MV-4-11 (cell line): ENCODE data around the gene RAB11FIP2.

Experiments
- DNase-seq: peaks from one replicate; lab custom pipeline; 2025; lab: John Stamatoyannopoulos, UW

RAB11FIP2 gene

DNA sequence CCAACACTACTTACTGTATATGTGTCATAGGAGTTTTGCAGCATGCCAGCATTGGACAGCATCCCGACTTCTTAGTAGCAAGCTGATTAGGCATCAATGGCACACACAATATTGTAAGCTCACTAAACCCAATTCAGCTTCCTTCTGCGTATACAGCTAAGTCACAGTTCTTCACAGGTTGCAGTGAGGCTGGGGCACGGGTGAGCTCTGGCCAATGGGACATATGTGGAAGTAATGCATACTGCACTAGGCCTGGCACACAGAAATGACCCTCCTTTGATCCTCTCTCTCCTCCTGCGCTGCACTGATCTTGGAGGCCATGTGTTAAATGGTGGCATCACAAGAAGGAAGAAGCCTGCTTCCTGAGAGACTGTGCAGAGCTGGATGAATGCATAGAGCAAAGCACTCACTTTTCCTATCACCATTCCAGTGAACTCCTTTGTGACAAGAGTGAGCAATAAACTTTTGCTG, 11.9 kb downstream of the RAB11FIP2 start:
- peak; percentile 14 for DNase-seq

DNA sequence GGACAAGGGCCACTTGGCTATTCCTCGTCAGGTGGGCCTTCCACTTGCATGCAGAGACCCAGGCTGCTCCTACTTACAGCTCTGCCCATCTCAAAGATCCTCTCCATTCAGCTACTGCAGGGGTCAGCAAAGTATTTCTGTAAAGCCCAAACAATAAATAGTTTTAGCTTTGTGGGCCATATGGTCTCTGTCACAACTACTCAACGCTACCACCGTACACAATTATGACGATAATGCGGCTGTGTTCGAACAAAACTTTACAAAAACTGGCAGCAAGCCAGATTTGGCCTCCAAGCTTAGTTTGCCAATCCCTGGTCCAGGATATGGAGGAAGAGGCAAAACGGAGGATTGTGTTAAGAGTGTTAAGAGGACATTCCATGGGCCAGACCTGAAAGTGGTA, 12.8 kb downstream of the RAB11FIP2 start:
- no peak for DNase-seq

DNA sequence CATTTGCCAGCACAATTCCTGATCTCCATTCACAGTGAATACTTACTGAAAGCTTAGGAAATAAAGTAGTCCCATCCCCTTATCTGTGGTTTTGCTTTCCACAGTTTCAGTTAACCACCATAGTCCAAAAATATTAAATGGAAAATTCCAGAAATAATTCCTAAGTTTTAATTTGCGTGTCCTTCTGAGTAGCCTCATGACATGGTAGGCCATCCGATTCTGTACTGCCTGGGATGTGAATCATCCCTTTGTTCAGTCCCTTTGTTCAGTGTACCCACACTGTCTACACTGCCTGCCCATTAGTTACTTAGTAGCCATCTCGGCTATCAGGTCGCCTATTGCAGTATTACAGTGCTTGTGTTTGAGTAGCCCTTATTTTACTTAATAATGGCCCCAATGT, 14.2 kb downstream of the RAB11FIP2 start:
- DNase-seq: no peak

DNA sequence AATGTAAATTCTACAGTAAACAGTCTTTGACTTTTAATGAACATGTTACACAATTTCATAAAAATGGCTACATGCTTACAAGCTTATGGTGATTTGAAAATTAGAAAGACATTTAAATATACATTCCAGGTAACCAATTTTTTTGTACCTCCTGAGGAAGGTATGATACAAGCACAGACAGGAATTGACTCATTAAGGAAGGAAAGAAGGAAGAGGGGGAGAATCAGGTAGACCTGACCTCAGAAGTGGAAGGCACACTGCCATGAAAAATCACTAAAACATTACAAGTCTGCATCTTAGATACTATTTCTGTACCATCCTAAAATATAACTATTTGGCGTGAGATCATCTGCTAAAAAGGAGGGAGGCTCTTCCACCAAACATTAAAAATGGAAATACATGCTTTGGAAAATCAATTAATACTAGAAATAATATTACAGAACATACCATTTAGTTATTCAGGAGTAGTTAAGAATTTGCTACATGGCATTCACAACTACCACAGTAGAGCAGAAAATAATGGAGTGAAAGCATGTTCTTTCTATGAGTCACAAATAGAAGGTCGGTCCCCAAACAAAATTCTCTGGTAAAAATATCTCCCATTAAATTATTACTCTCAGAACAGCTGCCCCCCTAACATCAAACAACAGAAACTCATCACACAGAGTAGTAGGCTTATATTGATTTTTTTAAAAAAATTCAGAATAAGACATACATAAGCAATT, 15.2 kb downstream of the RAB11FIP2 start:
- no peak for DNase-seq

DNA sequence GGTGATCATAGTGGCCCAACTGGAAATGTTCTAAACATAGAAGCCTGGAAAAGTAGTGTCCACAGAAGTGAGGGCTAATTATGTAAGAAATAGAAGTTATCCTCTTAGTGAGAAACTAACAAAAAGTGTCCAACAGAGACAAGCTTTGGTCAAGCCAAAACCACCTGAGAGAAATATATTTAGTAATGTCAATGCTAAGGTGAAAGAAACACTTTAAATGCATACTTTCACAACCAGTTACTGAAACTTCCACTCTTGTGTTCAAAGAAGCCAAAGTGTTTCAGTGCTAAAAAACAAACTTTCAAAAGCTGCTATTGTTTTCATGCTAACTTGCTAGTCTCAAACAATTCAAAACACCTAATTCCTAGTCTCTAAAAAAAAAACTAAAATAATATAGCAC, 18.1 kb downstream of the RAB11FIP2 start:
- DNase-seq: no peak

DNA sequence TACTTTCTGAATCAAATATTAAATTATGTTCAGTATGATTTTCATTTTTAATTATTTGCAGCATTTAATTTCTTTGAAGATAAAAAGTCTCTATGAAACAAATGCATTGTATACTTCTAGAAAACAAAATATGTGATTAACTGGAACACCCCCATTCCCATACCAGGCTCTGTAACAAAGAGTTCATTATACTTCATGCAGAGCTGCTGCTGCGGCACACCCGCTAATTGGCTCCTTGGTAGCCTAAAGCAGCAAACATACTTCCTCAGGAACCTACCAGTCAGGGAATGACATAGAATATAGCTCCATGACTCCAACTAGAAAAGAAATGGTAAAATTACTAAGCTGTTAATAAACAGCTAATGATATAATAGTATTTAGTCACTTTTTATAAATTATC, 19.3 kb downstream of the RAB11FIP2 start:
- DNase-seq: no peak

DNA sequence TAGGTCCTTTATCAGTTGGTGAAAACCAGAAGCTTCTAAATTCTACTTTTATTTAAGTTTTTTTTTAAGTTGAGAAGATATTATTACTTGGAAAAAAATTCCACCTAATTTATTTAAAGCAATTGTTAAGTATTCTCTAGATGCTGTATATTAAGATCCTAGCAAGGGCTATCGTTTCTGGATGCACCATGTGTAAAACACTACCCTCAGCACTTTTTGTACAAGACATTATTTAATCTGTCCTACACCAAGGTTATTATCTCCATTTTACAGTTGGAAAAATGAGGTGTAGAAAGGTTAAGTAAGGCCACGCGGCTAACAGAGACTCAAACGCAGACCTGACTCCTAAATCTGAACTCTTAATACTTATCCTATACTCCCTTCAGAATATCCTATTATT, 19.8 kb downstream of the RAB11FIP2 start:
- DNase-seq: no peak

DNA sequence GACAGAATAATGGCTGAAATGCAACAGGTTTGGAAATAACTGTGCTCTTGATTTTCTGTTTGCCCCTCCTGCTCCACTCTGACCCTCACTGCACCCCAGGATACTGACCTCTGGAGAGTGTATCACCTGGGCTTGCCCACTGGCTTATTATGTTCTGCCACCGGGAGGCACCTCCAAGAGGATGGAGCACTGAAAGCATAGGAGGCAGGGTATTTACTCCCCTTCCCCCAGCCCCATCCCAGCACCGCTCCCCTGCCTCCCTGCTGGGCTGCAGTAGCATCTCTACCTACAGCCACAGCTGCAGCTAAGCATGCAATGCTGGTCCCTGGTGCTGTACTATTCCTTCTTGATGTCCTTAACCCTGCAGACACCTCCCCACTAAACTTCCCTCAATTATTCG, 26.4 kb downstream of the RAB11FIP2 start:
- DNase-seq: no peak

DNA sequence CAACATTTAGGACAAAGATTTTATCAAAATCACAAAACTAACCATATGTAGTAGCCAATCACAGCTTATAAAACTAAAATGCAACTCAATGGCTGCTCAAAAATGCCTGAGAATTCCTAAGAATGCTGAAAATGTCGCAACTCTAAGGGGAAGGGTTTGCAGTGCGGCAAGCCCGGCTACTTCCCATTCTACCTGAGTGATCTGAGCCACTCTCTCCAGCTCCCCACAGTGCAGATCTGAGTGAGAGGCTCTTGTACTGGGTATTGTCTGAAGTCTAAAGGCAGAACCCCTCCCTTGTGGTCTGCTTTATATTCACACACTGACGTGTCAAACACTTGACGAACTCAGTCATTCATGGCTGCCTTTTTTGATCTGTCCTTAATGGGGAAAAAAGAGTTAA, 28.9 kb downstream of the RAB11FIP2 start:
- DNase-seq: no peak

DNA sequence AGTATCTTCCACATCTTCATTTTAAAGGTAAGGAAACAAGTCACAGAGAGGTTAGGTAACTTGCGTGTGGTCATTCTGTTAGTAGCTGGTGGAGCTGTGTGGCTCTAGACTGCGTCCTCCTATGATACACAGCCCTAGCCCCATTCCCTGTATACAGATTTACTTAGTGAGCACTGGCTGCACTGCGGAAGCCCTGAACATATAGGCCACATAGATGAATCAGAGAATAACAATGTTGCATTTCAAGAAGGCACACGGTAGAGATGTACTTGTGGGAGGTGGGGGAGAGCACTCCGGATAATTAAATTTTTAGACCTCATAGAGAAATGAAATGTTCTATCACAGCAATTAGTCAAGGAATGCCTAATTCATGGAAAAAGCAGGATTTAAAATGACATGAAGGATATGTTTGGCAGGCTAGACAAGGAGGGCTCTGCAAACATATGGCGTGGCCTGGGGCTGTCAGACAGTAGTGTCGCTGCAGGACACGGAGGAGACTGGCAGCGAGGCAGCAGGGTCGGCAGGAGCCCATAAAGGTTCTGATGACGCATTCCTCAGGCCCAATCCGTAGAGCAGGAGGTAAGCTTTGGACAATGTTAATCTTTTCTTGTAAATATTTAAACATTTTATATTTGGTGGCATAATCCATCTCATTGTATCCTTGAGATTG, 29.5 kb downstream of the RAB11FIP2 start:
- DNase-seq: no peak

DNA sequence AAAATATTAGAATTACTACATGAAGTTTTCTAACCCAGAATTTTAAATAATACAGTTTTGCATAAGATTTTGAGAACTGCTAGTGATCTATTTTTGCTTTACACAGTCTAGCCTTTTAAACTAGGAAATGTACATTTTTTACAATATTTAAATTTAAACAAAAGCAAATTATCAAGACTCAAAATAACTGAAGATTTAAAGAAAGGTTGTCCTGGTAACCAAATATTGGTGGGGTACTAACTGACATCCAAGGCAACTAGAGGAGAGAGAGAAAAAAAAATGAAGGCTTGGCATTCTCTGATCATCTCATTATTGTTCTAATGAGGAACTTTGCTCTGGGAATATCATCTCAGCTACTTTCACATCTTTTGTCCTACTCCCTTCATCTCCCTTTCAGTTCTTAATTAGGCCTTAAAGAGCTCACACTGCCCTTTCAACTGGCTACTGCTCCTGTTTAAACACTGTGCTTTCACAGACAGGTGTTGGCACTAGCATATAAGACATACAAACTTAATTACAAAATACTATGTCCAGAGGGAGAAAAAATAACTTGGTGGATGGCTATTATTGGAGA, 33.7 kb downstream of the RAB11FIP2 start:
- no peak for DNase-seq

DNA sequence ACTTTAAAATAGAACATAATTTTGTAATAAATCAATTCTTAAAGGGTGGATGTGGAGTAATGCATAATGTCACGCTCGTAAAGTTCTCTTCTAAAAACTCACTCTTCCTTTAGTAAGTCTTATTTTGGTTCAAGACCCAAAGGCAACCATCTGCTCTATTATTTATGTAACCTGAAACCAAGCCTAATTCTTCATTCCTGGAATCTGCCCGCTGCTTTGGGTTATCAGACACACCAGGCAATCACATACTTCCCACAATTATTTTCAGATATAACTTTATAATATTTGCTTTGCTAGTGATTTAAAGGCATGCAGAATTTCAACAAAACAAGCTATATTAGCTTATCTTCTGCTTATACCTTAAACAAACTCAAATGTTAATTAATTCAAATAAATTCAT, 39.0 kb downstream of the RAB11FIP2 start:
- no peak for DNase-seq

DNA sequence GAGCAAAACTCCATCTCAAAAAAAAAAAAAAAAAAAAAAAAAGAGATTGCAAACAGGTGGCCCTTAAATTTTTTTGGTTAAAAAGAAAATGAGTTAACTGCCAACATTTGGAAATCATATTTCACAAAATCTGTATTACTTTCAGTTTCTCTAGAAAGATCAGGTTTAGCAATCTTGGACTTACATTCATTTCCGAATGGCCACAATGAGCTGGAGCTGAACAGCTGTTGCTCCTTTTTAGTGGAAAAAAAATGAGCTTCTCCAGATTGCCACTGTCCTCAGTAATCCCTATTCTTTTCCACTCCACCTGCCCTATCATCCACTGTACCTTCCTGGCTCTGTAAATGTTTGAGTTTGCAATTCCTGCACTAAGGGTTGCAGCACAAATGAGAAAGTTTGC, 43.6 kb downstream of the RAB11FIP2 start:
- peak; percentile 15 for DNase-seq

DNA sequence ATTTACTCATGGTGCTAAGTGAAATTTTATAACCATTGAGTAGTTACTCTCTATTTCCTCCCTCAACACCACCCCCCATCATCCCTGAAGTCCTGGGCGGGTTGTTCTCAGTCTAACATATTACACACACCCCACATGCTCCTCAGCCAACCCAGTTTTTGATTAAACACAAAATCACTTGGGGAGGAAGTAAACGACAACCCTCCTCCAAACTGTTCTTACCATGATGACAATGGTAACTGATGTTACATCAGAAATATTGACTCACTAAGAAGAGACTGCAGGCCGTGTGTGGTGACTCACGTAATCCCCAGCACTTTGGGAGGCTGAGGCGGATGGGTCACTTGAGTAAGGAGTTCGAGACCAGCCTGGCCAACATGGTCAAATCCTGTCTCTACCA, 44.2 kb downstream of the RAB11FIP2 start:
- peak; percentile 88 for DNase-seq

DNA sequence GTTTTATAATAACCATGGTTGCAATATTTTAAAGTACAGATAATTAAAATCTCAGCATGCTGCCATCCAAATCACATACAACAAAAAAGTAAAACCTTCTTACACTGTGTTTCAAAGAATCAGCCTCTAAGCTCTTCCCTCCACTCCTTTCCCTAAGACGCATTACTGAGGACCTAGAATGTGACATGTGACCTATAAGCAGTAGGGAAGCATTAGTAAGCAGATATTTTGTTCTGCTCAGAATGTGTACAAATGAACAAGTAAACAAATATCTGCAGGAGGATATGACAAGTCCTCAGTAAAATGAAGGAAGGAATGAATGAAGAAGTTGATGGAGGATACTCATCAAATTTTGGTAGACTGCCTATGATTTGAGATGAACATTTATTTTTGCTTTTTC, 49.1 kb downstream of the RAB11FIP2 start:
- DNase-seq: no peak

DNA sequence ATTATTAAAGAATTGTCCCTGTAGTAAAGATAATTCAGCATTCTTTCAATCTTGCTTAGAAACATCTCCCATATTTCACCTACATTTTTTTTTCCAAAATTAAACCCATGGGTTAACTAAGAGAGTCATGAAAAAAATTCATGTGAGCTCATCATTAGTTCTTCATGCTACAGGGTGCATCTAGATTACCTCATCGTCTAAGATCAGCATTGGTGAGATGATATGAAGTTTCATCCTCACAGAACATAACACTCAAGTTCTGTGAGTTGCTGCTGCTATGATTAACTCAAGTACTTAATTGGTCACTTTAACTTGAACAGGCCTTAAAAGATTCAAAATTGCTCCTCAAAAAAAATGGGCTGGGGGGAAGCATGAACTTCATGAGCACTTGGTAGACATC, 50.0 kb downstream of the RAB11FIP2 start:
- no peak for DNase-seq

DNA sequence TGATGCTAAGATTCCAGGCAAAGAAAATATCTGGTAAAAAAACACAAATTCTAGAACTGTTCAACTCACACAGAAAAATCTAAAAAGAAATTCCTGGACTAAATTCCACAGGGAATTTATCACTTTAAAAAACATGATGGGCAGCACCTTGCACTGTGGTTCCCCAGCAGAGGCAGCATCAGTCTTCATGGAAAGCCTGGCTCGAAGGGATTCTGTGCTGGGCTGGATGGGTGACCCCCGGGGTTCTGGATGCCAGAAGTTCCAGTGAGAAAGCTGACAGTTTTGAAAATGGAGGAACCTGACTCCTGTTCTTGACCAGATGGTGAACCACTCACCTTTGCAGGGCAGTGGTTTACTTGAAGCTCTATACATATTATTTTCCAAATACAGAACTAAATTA, 52.0 kb downstream of the RAB11FIP2 start:
- DNase-seq: no peak

DNA sequence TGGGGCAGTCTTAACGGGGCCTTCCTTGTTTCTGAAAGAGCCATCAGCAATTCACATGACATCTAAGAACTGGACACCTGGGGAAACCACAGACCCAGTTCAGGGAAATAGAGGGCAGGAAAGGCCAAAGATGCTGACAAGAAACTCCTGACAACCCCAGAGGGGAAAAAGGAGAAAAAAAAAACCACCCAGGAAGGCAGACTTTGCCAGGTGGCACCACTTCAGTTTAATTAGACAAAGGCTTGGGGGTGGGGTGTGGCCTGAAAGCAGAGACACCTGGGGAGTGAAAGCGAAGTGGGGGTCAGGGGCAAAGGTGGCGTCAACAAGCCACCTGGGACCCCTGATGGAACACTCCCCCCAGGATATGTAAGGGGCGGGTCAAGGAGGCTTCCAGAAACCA, 53.6 kb downstream of the RAB11FIP2 start:
- DNase-seq: no peak

DNA sequence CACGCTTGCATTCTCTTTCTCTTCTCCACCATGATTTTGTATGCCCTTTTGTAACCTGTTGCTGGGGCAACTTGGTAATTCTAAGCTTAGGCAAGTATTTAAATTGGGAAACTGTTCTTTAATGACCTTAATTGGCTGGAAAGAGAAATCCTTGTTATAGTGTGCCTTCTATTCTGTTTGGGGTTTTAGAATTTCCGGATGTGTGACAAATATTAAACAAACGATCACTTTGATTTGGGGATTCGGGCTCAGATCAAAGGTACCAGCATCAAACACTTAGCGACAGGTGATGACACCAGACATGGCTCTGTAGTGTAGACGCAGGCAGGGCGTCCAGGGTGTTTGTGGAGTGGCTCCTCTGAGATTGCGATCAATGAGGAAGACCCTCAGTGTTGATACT, 55.0 kb downstream of the RAB11FIP2 start:
- no peak for DNase-seq

DNA sequence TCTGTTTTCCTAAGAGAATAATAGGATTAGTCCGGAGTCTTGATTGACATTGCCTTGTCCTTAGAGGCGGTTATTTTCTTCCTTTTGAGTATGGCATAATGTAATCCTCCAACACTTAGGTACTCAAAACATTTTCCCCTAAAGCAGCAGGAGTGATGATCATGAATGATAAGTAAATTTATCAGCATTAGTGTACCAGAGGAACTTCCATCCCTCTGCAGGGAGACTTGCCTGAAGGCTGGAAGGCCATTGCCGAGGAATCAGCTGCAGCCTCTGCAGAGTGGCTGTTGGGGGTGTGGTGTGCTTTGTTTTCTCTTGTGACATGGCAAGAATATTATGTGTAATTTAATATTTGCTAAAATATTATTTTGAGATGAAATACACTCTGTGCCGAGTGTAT, 56.8 kb downstream of the RAB11FIP2 start:
- no peak for DNase-seq

DNA sequence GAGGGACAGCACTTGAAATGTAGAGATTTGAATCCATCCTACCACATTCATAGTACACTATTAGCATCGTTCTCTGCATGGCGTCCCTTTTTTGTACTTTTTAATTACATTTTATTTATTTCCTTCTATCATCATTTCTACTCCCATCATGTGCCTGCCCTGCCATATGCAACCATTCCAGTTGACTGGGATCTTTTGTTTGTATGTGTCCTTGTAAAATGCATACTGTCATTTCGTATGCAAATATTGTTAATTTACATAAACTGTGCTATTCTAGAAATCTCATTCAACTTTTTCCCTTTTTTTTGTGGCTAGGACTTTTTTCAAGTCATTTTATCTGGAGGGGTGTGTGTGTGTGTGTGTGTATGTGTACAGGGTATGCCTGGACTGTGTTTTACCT, 57.9 kb downstream of the RAB11FIP2 start:
- DNase-seq: no peak

DNA sequence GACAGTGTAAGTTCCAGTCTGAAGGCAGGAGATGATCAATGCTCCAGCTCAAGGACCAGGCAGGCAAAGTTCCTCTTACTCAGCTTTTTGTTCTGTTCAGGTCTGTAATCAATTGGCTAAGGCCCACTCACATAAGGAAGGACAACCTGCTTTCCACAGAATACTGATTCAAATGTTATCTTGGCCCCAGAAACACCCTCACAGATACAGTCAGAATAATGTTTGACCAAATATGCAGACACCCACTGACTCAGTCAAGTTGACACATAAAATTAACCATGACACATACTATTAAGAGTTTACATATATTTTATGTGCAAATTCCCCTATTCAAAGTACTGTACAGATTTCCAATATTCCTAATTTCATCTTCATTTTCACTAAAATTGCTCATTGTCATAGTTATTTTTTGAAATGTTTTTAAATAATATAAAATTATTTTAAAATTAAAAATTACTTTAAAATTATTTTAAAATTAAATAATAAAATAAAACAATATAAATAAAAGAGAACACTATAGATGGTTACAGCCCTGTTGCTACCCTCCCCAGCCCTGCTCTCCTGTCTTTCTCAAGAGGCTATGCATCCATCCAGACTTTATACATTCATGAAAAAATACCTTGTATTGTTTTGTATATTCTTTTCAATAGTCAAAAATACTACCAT, 59.4 kb downstream of the RAB11FIP2 start:
- no peak for DNase-seq

DNA sequence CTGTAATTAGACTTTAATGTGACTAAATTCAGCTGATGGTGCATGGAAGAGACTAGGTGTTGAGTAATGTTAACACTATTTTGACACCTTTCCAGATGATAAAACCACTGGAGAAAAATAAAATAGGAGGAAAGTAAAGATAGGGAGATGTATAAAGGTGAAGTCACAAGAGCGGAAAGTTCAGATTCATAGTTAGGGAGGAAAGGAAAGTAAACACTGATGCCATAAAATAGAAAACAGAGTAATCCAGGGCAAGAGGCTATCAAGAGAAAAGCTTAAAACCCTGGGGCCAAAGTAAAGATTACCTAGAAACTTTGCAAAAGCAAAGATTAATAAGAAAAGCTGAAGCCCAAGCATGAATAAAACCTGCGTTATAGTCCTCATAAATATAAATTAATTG, 62.8 kb downstream of the RAB11FIP2 start:
- no peak for DNase-seq
